Smooth muscle cell (in vitro differentiated cells): ENCODE results near the gene EXOC3L4. TPM values are rescaled to one million over a fixed set of nuclear protein-coding genes. Genes with fewer than 3 reads are reported as not detected.
"Not testable (repeated sequence)": the region's sequence is repeated elsewhere in the genome, so short reads cannot be mapped to it uniquely, and the experiment has no call there.

Source experiments
- DNase-seq: peaks from one replicate; lab custom pipeline; 2025; ENCODE audit not compliant: unreplicated experiment; lab: John Stamatoyannopoulos, UW
- H2AFZ ChIP-seq: fragments of 200-600 bp; sonication (generic); 2 replicates; pipeline ENCODE4 v1.6.0; 2016; ENCODE audit warnings: antibody characterized with exemption, low read depth, mild to moderate bottlenecking
- H3F3A ChIP-seq: fragments of 200-600 bp; sonication (generic); 2 replicates; pipeline ENCODE4 v1.6.0; 2017; ENCODE audit warnings: antibody characterized with exemption, low read depth
- H3K27ac ChIP-seq: fragments of 200-600 bp; sonication (generic); 2 replicates; pipeline ENCODE4 v1.5.1; 2016; ENCODE audit warnings: low read depth, mild to moderate bottlenecking
- H3K27me3 ChIP-seq: fragments of 200-600 bp; sonication (generic); 2 replicates; pipeline ENCODE4 v1.6.1; 2016; ENCODE audit warnings: low read depth, mild to moderate bottlenecking
- H3K36me3 ChIP-seq: fragments of 200-600 bp; sonication (generic); 2 replicates; pipeline ENCODE4 v1.5.1; 2016; ENCODE audit warnings: low read depth
- H3K4me1 ChIP-seq: fragments of 200-600 bp; sonication (generic); 2 replicates; pipeline ENCODE4 v1.5.1; 2016; ENCODE audit warnings: low read depth
- H3K4me2 ChIP-seq: fragments of 200-600 bp; sonication (generic); 2 replicates; pipeline ENCODE4 v1.6.0; 2016; ENCODE audit warnings: mild to moderate bottlenecking
- H3K4me3 ChIP-seq: fragments of 200-600 bp; sonication (generic); 2 replicates; pipeline ENCODE4 v1.5.1; 2016; ENCODE audit warnings: mild to moderate bottlenecking
- H3K79me2 ChIP-seq: fragments of 200-600 bp; sonication (generic); 2 replicates; pipeline ENCODE4 v1.6.0; 2016; ENCODE audit warnings: low read depth, mild to moderate bottlenecking
- H3K9ac ChIP-seq: fragments of 200-600 bp; sonication (generic); 2 replicates; pipeline ENCODE4 v1.6.0; 2016; ENCODE audit warnings: low read depth
- H3K9me3 ChIP-seq: fragments of 200-600 bp; sonication (generic); replicated peaks from 2 replicates; pipeline ENCODE4 v1.5.1; 2016; ENCODE audit warnings: low read depth
- H4K20me1 ChIP-seq: fragments of 200-600 bp; sonication (generic); 2 replicates; pipeline ENCODE4 v1.6.0; 2016; ENCODE audit warnings: low read depth
- WGBS: methylation state at CpG from one replicate; pipeline ENCODE4 v1.1.7; 2016; ENCODE audit warnings: low lambda C conversion rate; 5-methylcytosine and 5-hydroxymethylcytosine counted together
- polyA plus RNA-seq: library from polyadenylated mRNA; unstranded; fragments of >200 nt; fragmentation: Nextera tagmentation; extraction: Ambion mirVana; gene quantifications from 2 replicates; pipeline ENCODE4 v1.2.1, GENCODE V29; 2016
- total RNA-seq: library from RNA; depleted of rRNA; stranded (reverse); fragments of >200 nt; gene quantifications from 2 replicates; pipeline ENCODE4 v1.2.3, GENCODE V29; 2014
- TF ChIP-seq, protein P1 (sequence below): fragments of 200-600 bp; sonication (generic); IDR thresholded peaks from 2 replicates; pipeline ENCODE4 v1.5.1; 2017; ENCODE audit warnings: borderline replicate concordance, mild to moderate bottlenecking, antibody characterized with exemption; ENCODE audit not compliant: insufficient read depth, poor library complexity, severe bottlenecking

Gene EXOC3L4
- total and polyA plus RNA-seq, 2 experiments from 2014 or later, result not detected

DNA sequence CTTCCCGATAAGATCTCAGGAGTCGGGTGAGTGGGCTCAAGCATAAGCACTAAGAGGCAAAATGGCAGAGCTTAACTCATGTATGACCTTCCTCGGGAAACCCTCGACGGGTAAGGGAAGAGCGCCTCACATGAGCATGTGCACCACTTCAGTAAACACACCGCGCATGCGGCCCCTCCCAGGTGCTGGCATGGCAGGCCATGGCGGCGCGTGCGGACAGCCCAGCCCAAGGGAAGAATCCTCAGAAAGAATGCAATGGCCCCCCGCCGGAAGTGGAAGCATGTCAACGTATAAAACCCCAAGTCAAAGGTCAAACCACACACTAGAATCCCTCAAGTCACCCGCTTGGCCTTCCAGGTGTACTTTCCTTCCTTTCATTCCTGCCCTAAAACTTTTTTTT is 22.1 kb downstream of the EXOC3L4 start:
- DNase-seq, result no peak
- TF ChIP-seq, protein P1, sequence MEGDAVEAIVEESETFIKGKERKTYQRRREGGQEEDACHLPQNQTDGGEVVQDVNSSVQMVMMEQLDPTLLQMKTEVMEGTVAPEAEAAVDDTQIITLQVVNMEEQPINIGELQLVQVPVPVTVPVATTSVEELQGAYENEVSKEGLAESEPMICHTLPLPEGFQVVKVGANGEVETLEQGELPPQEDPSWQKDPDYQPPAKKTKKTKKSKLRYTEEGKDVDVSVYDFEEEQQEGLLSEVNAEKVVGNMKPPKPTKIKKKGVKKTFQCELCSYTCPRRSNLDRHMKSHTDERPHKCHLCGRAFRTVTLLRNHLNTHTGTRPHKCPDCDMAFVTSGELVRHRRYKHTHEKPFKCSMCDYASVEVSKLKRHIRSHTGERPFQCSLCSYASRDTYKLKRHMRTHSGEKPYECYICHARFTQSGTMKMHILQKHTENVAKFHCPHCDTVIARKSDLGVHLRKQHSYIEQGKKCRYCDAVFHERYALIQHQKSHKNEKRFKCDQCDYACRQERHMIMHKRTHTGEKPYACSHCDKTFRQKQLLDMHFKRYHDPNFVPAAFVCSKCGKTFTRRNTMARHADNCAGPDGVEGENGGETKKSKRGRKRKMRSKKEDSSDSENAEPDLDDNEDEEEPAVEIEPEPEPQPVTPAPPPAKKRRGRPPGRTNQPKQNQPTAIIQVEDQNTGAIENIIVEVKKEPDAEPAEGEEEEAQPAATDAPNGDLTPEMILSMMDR, result no peak
- no peaks in the 10 kb centered on the region for H4K20me1 ChIP-seq
- no peaks in the 10 kb centered on the region for H3F3A ChIP-seq
- no peaks in the 10 kb centered on the region for H3K79me2 ChIP-seq
- no peaks in the 10 kb centered on the region for H3K36me3 ChIP-seq
- H3K27me3 ChIP-seq, result no peaks in the 10 kb centered on the region
- no peak overlapping the region for H3K4me2 ChIP-seq
- peaks cover 4% of the 10 kb centered on the region for H3K4me1 ChIP-seq
- H2AFZ ChIP-seq, result no peak overlapping the region
- H3K9me3 ChIP-seq, result no peaks in the 10 kb centered on the region
- 93% methylated on average over 17 of the region's 17 CpGs for WGBS
- no peak overlapping the region for H3K4me3 ChIP-seq
- no peak overlapping the region for H3K27ac ChIP-seq
- no peak overlapping the region for H3K9ac ChIP-seq

DNA sequence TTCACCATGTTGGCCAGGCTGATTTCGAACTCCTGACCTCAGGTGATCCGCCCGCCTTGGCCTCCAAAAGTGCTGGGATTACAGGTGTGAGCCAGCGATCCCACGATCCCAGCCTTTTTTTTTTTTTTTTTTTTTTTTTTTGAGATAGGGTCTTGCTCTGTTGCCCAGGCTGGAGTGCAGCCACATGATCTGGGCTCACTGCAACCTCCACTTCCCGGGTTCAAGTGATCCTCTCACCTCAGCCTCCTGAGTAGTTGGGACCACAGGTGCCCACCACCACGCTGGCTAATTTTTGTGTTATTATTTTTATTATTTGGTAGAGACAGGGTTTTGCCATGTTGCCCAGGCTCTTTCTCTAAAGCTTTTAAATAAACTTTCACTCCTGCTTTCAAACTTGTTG is 23.0 kb downstream of the EXOC3L4 start:
- peaks cover 12% of the 10 kb centered on the region for H3K4me1 ChIP-seq
- H3K9ac ChIP-seq, H3K36me3 ChIP-seq, DNase-seq, H3K4me2 ChIP-seq, H3F3A ChIP-seq, H3K4me3 ChIP-seq, H3K27me3 ChIP-seq, H3K27ac ChIP-seq, H3K9me3 ChIP-seq, H2AFZ ChIP-seq, H3K79me2 ChIP-seq, H4K20me1 ChIP-seq: not testable (repeated sequence)
- WGBS, result 96% methylated on average over 7 of the region's 7 CpGs

DNA sequence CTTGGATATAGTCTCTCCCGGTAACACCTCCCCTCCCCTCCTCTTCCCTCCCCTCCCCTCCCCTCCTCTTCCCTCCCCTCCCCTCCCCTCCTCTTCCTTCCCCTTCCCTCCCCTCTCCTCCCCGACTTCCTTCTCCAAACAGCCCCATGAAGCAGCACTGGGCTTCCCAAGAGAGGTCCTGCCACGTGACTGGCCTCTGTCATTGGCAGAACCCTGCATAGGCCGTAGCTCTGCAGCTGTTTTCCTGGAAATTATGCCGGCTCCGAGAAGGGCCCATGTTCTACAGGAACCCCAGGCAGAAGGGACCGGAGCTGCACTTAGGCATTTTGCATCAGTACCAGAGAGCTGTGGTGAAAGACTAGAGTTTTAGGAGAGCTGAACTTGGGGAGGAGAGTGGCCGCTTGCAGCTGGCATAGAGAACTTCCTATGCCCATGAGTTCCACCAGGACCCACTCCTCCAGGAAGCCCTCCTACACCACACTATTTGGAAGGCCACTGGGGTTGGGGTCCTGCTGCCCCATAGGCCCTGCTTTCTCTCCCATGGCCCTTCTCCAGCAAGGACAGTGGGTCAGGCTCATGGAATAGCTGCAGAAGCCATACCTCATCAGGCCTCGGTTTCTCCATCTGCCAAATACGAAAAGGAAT is 23.6 kb downstream of the EXOC3L4 start:
- TF ChIP-seq, protein P1, result no peak
- no peak overlapping the region for H2AFZ ChIP-seq
- 59% methylated on average over 9 of the region's 10 CpGs for WGBS
- no peak for DNase-seq
- no peaks in the 10 kb centered on the region for H3F3A ChIP-seq
- H3K27me3 ChIP-seq, result no peaks in the 10 kb centered on the region
- no peaks in the 10 kb centered on the region for H3K36me3 ChIP-seq
- H3K9me3 ChIP-seq, result no peaks in the 10 kb centered on the region
- H3K27ac ChIP-seq, result no peak overlapping the region
- no peaks in the 10 kb centered on the region for H4K20me1 ChIP-seq
- no peak overlapping the region for H3K9ac ChIP-seq
- H3K4me2 ChIP-seq, result no peak overlapping the region
- peaks cover 19% of the 10 kb centered on the region for H3K4me1 ChIP-seq
- no peaks in the 10 kb centered on the region for H3K79me2 ChIP-seq
- H3K4me3 ChIP-seq, result no peak overlapping the region

DNA sequence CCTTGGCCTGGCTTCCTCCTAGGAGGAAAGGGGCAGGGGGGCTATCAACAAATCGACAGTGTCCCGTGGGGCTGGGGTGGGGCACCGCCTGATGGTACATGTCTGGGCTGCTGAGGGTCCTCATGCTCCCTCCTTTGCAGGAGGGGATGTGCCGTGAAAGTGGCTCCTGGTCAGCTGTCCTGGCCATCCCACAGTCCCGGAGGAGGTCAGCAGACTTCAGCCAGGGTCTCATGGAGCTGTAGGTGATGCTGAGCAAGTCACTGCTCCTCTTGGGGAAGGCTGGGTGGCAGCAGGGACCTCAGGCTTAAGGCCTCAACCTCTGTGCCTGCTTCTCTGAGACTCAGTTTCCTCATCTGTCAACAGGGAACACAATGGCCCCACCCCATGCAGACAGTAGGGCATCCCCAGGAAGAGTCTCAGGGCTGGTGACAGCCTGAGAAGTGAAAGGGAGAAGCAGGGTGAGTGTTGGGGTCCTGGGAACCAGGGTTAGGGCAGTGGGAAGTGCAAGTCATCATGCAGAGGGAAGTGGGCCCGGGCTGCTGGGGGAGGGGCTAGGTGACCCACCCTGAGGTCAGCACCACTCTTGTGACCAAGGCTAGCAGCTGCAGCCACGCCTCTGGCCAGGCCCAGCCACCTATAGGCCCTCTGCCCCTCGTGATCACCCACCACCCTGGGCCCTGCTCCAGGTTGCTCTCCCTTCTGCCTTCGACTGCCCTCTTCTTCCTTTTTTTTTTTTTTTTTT is 24.3 kb downstream of the EXOC3L4 start:
- no peak overlapping the region for H3K9ac ChIP-seq
- TF ChIP-seq, protein P1, result no peak

DNA sequence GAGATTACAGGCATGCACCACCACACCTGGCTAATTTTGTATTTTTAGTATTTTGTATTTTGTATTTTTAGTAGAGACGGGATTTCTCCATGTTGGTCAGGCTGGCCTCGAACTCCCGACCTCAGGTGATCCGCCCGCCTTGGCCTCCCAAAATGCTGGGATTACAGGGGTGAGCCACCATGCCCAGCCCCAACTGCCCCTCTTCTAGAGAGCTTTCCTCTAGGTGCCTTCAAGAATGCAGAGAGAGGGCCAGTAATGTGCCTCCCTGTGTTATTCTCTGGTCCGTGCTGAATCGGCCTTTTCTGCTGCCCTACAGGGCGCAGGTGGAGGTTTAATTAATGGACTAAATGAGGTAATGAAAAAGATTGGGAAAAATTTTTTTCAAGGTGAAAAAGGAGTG is 25.0 kb downstream of the EXOC3L4 start:
- not testable (repeated sequence) for H3K4me3 ChIP-seq, H3K9me3 ChIP-seq, H2AFZ ChIP-seq, H3K27me3 ChIP-seq, H3K9ac ChIP-seq, H3K79me2 ChIP-seq, H4K20me1 ChIP-seq, DNase-seq, H3K4me2 ChIP-seq, H3K27ac ChIP-seq, H3K36me3 ChIP-seq, H3F3A ChIP-seq
- H3K4me1 ChIP-seq, result peaks cover 28% of the 10 kb centered on the region
- 96% methylated on average over 8 of the region's 8 CpGs for WGBS

More for the DNA sequence above, 24.3 kb downstream of the EXOC3L4 start:
- 92% methylated on average over 8 of the region's 9 CpGs for WGBS
- Histone ChIP-seq H3K36me3 (no peaks in the 10 kb centered on the region), H3K4me1 (peaks cover 24% of the 10 kb centered on the region), H3K4me3 (no peak overlapping the region), H2AFZ (no peak overlapping the region), H3K27ac (no peak overlapping the region), H3K79me2 (no peaks in the 10 kb centered on the region), H3K27me3 (no peaks in the 10 kb centered on the region), H3F3A (no peaks in the 10 kb centered on the region), H3K4me2 (no peak overlapping the region), H4K20me1 (no peaks in the 10 kb centered on the region), H3K9me3 (no peaks in the 10 kb centered on the region)
- DNase-seq, result no peak
